K562 (cell line): ENCODE results near the gene LMAN2L. TPM values are rescaled to one million over a fixed set of nuclear protein-coding genes. Genes with fewer than 3 reads are reported as not detected.

ENCODE experiments used
- ARNT ChIP-seq, 2 experiments: fragments of 450-650 bp; IDR thresholded peaks; 2 replicates each; pipeline ENCODE4 v1.6.1; 2016; ENCODE audit warnings: mild to moderate bottlenecking in 1 of 2
- CUX1 ChIP-seq: fragments of 200-800 bp; sonication (Bioruptor generic); IDR thresholded peaks from 2 replicates; pipeline ENCODE4 v1.6.1; 2016; ENCODE audit warnings: missing genetic modification characterization, missing compliant biosample characterization
- GTF2F1 ChIP-seq: IDR thresholded peaks from 2 replicates; pipeline ENCODE4 v1.6.1; 2011; ENCODE audit warnings: low read depth, low read length, improper control_type of control experiment
- KDM4B ChIP-seq, 2 experiments: fragments of 450-650 bp in 1 of 2; sonication (generic) in 1 of 2; IDR thresholded peaks; 2 replicates each; pipeline ENCODE4 v1.6.1; 2016 to 2017; ENCODE audit warnings: borderline replicate concordance in 2 of 2, antibody characterized with exemption in 1 of 2, low read depth in 1 of 2, mild to moderate bottlenecking in 1 of 2
- MGA ChIP-seq: fragments of 450-650 bp; IDR thresholded peaks from 2 replicates; pipeline ENCODE4 v1.6.1; 2016; ENCODE audit warnings: mild to moderate bottlenecking, moderate library complexity
- MIER1 ChIP-seq: fragments of 450-650 bp; IDR thresholded peaks from 2 replicates; pipeline ENCODE4 v1.6.1; 2016; ENCODE audit warnings: antibody characterized with exemption, mild to moderate bottlenecking, low read depth
- TBL1XR1 ChIP-seq, 2 experiments: IDR thresholded peaks; 2 replicates each; pipeline ENCODE4 v1.6.1; 2012; ENCODE audit warnings: improper control_type of control experiment in 2 of 2, low read length in 2 of 2, mild to moderate bottlenecking in 1 of 2
- ZC3H4 ChIP-seq: sonication (generic); formaldehyde crosslinking; IDR thresholded peaks from 2 replicates; pipeline ENCODE4 v1.9.0; 2021; ENCODE audit warnings: missing genetic modification reagents, borderline replicate concordance
- ZNF12 ChIP-seq: sonication (generic); formaldehyde crosslinking; IDR thresholded peaks from 2 replicates; pipeline ENCODE4 v1.4.0; 2020; ENCODE audit warnings: mild to moderate bottlenecking, missing genetic modification reagents
- ZNF79 ChIP-seq: fragments of 250-450 bp; sonication (Bioruptor Pico); IDR thresholded peaks from 2 replicates; pipeline ENCODE4 v1.4.0; 2020; ENCODE audit warnings: low read depth, mild to moderate bottlenecking, moderate library complexity
- polyA plus RNA-seq, 8 experiments: library from polyadenylated mRNA; depleted of rRNA in 4 of 8; stranded (reverse) in 5 of 8; unstranded in 3 of 8; fragments of >200 nt; fragmentation: Nextera tagmentation in 2 of 8; fragmentation: Illumina TruSeq in 1 of 8; extraction: Ambion mirVana in 2 of 8; extraction: Trizol in 1 of 8; gene quantifications; 2 replicates each; pipeline versions ENCODE4 v1.2.1 to v1.2.3, GENCODE V29; 2011 to 2014; ENCODE audit warnings: inconsistent platforms in 1 of 8, missing spikeins in 1 of 8
- total RNA-seq, 7 experiments: library from RNA; depleted of rRNA in 6 of 7; stranded (reverse); fragments of >200 nt in 6 of 7; fragmentation: Illumina TruSeq in 2 of 7; extraction: Trizol in 2 of 7; gene quantifications; 2 replicates each; pipeline versions ENCODE4 v1.2.1 to v1.2.3, GENCODE V29; 2011 to 2021; ENCODE audit warnings: low replicate concordance in 1 of 7

Gene LMAN2L
- total and polyA plus RNA-seq, 9 of the 15 experiments (the other 6 are each of a cell fraction or from before 2014, with no cell fraction given): 7.2 to 37.7 (median 12.5) TPM

- no peak for TF ChIP-seq MGA
- TF ChIP-seq ZNF79 (CRISPR knock-in tag): no peak
- no peak for TF ChIP-seq ZC3H4 (CRISPR knock-in tag)
- no peak for TF ChIP-seq ARNT (IDR thresholded peaks at IDR 0.05)
- no peak for TF ChIP-seq CUX1 (CRISPR knock-in tag)
- TF ChIP-seq ZNF12 (CRISPR knock-in tag): no peak
- TF ChIP-seq MIER1: no peak
- no peak for TF ChIP-seq TBL1XR1 (IDR thresholded peaks at IDR 0.05; ENCODE audit: low read length in 2 of 2)
- TF ChIP-seq GTF2F1: no peak
- no peak for TF ChIP-seq KDM4B (IDR thresholded peaks at IDR 0.05; ENCODE audit: borderline replicate concordance in 2 of 2, low read depth in 1 of 2)
- TF ChIP-seq, all 486 proteins: peak for 0
These were observed 48.8 kb upstream of the LMAN2L start (continued) for GRCh38 chr2:96788442-96789244.
